Right lobe of liver (tissue), 4 donors: ENCODE data around the gene EHD4.

Experiments
- POLR2A ChIP-seq: fragments of 450-650 bp; IDR thresholded peaks from one replicate; pipeline ENCODE4 v1.6.1; 2017; ENCODE audit warnings: antibody characterized with exemption, mild to moderate bottlenecking
- TF ChIP-seq, protein P1 (sequence below), 4 donors: fragments of 200-600 bp in 3 of 4; fragments of 450-650 bp in 1 of 4; IDR thresholded peaks; one replicate each; pipeline versions ENCODE4 v1.5.1 to v1.8.0; 2016 to 2022; ENCODE audit warnings: antibody characterized with exemption in 4 of 4, mild to moderate bottlenecking in 2 of 4
- donor health status: DM: no; HTN: no; CAD: no.
- donor health status: DM: no; HTN: no; CAD: no.
- donor health status: DM: no; HTN: yes; CAD: no.

DNA sequence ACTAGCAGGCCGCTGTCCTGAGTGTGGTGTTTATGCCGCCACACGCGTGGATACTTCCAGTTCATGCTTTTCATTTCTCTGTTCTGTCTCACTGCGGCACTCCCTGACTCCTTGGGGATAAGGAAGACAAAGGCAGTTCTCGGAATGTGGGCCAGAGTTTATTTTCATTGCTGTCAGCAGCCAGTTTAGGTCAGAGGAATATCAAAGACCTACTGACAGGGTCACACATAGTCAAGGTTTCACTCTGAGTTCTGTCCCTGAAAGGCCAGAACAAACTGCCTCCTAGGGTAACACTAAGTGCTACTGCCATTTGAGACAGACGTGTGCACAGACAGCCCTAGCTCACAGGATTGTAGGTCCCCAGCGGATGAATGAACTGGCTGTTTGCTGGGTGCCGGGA, 51.2 kb downstream of the EHD4 start:
- TF ChIP-seq, protein P1, sequence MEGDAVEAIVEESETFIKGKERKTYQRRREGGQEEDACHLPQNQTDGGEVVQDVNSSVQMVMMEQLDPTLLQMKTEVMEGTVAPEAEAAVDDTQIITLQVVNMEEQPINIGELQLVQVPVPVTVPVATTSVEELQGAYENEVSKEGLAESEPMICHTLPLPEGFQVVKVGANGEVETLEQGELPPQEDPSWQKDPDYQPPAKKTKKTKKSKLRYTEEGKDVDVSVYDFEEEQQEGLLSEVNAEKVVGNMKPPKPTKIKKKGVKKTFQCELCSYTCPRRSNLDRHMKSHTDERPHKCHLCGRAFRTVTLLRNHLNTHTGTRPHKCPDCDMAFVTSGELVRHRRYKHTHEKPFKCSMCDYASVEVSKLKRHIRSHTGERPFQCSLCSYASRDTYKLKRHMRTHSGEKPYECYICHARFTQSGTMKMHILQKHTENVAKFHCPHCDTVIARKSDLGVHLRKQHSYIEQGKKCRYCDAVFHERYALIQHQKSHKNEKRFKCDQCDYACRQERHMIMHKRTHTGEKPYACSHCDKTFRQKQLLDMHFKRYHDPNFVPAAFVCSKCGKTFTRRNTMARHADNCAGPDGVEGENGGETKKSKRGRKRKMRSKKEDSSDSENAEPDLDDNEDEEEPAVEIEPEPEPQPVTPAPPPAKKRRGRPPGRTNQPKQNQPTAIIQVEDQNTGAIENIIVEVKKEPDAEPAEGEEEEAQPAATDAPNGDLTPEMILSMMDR (IDR thresholded peaks at IDR 0.05), result no peak
- TF ChIP-seq POLR2A, result no peak
